Fibroblast of the aortic adventitia (primary cell): Measurements from ENCODE around the gene SLC12A3. TPM values are rescaled to one million over a fixed set of nuclear protein-coding genes. Genes with fewer than 3 reads are reported as not detected.
A peak's percentile ranks its signal among the peaks of the same experiment; 100 is the strongest.

Source experiments
- DNase-seq: peaks from one replicate; pipeline ENCODE4 v3.0.0-alpha.2; 2010; ENCODE audit warnings: low read depth
- H3K4me3 ChIP-seq: 2 replicates; pipeline ENCODE4 v1.5.1; 2011; ENCODE audit warnings: low read depth, mild to moderate bottlenecking, control low read depth, low read length, moderate library complexity
- CTCF ChIP-seq: IDR thresholded peaks from 2 replicates; pipeline ENCODE4 v1.5.1; 2011; ENCODE audit warnings: mild to moderate bottlenecking, low read length, control low read depth, inconsistent platforms; ENCODE audit not compliant: insufficient read depth
- total RNA-seq: library from RNA; depleted of rRNA; stranded (reverse); fragments of >200 nt; gene quantifications from 2 replicates; pipeline ENCODE4 v1.2.3, GENCODE V29; 2012; ENCODE audit warnings: low replicate concordance

Gene SLC12A3
- total RNA-seq, 1 donor, result not detected

- no peak for DNase-seq
- no peak overlapping the region for H3K4me3 ChIP-seq
- no peak for TF ChIP-seq CTCF
Measured at GRCh38 chr16:56860226-56861020, 4.6 kb upstream of the SLC12A3 start.

- no peak for TF ChIP-seq CTCF
- no peak overlapping the region for H3K4me3 ChIP-seq
- DNase-seq, result no peak
Measured at GRCh38 chr16:56861092-56861610, 3.9 kb upstream of the SLC12A3 start.

GRCh38 chr16:56861756-56862155 is 3.3 kb upstream of the SLC12A3 start:
- no peak for DNase-seq
- no peak for TF ChIP-seq CTCF
- no peak overlapping the region for H3K4me3 ChIP-seq

GRCh38 chr16:56862776-56863175 is 2.2 kb upstream of the SLC12A3 start:
- TF ChIP-seq CTCF, result no peak
- H3K4me3 ChIP-seq, result no peak overlapping the region
- no peak for DNase-seq

GRCh38 chr16:56865394-56866062 is 521 bp downstream of the SLC12A3 start:
- TF ChIP-seq CTCF, result no peak
- DNase-seq, result no peak
- H3K4me3 ChIP-seq, result no peak overlapping the region

- peak; percentile 72 for TF ChIP-seq CTCF
- H3K4me3 ChIP-seq, result no peak overlapping the region
- peak; percentile 86 for DNase-seq
Measured at GRCh38 chr16:56866955-56867830, 2.2 kb downstream of the SLC12A3 start.
